GM19397 (cell line): ENCODE results near the gene ICAM2.

ENCODE experiments used
- ATAC-seq: cut with Tn5 transposase; IDR thresholded peaks from one replicate; pipeline ENCODE4 v1.9.1; 2021; ENCODE audit warnings: mild to moderate bottlenecking, moderate library complexity; ENCODE audit not compliant: unreplicated experiment

ICAM2 gene

DNA sequence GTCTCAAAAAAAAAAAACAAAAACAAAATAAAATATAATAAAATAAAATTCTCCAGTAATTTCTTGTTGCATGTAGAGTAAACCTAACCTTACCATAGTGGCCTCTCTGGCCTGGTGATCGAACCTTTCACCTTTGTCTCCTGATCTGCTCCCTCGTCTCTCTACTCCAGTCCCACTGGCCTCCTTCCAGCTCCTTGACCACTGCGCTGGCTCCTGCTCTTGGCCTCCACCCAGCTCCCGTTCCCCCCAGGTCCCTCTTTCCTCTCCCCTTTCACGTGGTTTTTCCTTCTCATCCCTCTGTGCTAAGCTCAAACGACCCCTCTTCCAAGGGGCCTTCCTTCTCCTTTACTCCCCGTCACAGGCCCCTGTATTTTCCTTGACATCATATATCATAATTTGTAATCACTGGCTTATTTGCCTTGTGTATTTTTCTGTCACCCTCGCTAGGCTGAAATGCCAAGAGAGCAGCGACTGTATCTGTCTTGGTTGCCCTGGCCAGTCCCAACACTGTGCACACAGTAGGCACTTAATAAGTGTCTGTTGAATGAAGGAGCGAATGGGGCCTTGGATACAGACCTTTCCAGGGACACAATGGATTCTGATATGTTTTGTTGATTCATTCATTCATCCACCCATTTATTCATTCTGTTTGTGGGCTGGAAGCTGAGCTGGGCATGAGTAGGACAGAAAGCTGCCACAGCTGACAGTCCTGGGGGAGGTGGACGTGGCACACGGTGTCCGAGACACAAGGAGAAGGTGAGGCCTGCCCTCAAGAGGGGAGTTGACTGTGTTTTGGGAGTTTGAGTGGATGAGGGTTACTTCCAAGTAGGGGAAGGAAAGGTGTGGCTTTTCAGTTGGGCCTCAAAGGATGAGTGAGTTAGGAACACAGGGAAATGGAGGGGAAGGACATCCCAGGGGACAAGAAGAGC lies 41.9 kb downstream of the ICAM2 start:
- no peak for ATAC-seq

DNA sequence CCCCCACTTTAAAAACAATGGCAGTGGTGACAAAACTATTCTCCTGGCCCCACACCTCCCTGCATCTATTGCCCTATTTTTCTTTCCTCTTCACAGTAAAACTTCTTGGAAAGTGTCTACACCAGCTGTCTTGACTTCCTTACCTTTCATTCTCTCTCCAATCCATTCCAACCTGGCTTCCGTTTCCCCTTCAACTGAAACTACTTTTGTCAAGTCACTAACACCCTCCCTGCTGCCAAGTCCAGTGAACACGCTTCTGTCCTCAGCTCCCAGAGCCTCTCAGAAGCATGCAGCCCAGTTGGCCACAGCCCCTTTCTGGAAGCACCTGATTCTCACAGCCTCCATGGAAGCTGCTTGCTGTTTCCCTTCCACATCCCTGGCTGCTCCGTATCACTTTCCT lies 43.7 kb downstream of the ICAM2 start:
- ATAC-seq = no peak

DNA sequence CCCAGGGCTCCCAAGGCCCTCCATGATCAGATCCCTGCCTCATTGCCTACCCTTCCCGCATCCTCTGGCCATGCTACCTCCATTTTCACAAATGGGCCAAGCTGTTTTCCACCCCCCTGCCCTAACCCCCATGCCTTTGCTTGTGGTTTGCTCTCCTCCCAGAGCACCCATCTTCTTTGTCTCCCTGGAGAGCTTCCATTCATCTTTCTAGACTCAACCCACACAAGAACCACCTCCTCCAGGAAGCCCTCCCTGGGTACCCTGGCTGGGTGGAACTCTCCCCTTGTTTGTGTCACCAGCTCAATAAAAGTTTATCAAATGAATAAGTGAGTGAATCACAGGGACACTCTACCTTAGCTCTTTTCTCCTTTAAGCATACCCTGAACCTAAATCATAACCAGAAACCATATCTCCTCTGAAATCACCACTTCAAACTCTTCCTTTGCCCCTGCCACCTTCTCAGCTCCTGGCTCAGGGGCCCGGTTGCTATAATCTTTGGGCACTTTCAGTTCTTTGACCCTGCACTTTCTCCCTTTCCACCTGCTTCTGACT lies 44.8 kb downstream of the ICAM2 start:
- ATAC-seq = no peak

DNA sequence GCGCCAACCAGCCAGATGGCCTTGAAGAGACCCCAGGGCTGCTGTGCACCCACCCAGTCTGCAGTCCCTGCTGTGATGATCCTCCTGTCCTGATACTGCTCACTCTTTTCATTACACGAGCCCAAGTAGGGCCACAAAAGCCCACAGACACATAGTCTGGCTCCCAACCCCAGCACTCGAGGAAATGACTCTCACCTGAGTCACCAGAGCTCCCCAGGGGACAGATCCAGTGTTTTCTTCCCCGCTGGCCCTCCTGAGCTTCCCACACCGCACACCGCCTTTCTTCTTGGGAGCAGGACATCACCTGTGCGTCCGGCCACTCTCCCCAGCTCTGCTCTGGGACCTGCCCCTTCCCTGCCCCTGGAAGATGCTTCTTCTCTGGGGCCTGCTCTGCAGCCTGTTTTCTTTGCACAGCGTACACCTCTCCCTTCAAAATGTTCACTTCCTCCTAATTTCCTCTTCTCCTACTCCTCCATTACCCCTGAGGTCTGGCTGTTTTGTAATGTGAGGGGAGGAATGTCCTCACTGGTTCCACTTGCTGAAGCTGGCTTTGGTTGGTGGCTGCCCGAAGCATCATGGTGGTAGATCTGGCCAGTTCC lies 45.7 kb downstream of the ICAM2 start:
- no peak for ATAC-seq

DNA sequence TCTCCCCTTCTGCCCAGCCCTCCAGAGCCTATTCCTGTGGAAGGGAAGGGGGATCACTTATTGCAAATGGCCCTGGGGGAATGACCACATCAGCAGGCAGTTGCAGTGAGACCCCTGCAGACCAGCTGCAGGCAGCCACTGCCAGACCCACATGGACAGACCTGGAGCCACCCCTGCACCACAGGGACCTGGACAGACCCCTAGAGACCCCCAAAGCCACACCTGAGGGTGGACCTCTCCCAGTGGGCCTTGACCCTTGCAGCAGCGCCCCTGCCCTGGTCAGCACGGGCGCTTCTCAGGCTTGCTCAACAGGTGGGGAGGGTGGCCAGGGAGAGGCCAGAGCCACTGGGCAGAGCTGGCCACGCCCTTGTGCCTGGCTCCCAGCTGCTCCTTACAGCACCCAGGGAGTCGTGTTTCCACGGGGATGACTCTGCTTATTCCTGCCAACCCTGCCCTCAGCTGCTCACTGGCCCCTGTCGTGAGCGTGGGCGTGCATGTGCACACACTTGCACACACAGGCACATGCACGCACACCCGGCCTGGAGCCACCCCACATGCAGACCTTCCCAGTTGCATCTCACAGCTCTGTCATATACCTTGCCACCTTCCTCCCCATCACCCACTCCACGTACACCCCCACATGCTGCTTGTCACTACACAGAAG lies 46.4 kb downstream of the ICAM2 start:
- no peak for ATAC-seq

DNA sequence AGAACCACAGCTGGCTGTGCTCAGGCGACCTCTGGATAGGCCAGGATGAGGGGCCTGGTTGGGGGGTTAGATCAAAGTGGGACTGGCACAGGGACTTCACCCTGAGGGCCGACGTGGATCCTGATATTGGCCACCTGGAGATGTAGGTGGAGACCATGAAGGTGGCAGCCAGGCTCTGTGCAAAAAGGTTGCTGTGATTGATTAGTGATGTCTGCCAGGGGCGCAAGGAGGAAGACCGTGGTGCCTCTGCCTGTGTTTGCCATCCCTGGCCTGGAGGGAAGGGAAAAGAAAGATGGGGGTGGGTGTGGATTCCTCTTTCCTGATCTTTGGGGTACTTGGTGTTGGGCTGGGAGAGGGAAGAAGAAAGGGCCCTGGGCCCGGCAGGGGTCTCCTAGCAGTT lies 47.2 kb downstream of the ICAM2 start:
- ATAC-seq = no peak

DNA sequence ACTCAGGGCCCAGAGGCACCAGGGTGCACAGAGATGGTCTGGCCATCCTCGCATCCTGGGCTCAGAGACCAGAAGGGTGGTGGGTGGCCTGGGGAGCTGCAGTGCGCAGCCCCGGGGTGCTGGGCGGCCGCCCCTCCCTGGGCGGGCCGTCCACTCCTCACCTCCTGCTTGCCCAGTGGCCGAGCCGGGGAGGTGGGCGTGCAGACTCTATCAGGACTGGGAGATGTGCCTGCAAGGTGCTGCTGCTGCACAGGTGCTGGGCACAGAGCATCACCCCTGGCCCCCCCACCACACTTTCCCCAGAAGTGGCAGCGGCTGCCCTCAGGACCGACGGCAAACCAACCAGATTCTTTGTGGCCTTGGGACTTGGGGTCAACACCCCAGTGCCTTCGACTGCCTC lies 47.6 kb downstream of the ICAM2 start, which contains the start of gene SCN4A:
Gene SCN4A, minus strand, starts transcription at position 123 of the 400 bp plus-strand sequence. Its CDS starts 77 bp downstream, at position 46.
- ATAC-seq = no peak

DNA sequence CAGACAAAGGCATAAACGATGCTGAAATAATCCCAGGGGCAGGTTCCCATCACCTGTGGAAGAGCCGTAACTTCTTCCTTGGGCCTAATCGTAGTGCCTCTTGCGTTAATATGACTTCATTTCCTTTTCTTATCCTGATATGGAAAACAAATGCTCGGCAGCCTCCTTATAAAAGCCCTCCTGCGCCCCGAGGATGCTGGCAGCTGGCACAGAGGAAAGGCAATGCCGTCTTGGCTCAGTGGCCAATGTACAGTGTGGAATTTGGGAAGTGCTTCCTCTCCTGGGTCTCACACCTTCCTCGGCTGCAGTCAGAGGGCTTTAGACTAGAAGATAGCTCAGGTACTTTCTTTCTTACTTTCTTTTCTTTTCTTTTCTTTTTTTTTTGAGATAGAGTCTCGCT lies 51.2 kb downstream of the ICAM2 start:
- ATAC-seq = no peak

DNA sequence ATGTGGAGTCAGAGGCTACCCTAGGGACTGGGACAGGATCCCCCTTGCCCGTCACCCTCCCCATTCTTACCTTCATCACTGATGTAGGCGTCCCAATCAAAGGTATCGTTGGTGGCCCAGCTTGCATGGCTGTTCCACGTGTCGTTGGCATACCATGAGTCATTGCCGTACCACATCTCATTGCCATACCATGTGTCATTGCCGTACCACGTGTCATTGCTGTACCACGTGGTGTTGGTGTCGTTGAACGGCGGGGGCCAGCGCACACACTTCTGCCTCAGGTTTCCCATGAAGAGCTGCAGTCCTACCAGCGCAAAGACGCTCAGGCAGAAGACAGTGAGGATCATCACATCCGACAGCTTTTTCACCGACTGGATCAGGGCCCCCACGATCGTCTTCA lies 52.5 kb downstream of the ICAM2 start:
- ATAC-seq = no peak

DNA sequence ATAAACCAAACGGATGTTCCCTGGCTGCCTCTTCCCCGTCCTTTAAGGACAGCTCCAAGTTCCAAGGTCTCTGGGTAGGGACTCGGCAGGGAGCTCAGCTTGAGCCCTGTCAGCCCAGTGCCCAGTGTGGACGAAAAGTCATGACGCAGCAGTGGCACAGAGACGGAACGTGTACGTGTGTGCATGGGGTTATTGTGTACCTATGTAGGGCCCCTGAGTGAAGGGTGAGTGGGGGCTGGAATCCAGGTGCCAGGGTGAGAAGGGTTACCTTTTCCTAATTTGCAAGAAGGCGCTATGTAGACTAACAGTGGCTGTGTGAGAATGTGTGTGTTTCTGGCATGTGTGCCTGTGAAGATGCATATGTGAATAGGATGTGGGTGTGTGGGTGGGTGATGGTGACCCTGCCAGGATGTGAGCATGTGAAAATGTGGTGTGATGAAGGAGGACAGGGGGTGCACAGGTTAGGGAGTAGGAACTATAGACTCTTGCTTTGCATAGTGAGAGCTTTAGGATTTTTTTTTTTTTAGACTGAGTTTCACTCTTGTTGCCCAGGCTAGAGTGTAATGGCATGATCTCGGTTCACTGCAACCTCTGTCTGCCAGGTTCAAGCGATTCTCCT lies 53.7 kb downstream of the ICAM2 start:
- ATAC-seq = no peak

DNA sequence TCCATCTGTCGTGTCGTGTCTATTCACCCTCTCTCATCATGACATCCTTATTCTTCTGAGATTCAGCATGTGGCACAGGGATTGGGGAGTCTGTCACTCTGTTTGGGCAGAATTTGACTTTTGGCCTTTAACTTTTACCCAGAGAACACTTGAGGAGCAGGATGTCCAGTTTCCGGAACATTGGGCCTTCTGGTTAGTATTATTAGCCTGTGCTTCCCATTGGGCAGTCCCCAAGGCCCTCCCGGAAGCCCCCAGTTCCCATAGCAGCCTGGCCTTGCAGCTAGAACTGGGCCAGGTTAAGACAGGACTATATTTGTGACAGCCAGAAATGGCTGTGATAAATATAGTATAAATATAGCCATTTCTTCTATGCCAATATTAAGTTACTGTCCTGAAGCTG lies 57.3 kb downstream of the ICAM2 start:
- no peak for ATAC-seq

DNA sequence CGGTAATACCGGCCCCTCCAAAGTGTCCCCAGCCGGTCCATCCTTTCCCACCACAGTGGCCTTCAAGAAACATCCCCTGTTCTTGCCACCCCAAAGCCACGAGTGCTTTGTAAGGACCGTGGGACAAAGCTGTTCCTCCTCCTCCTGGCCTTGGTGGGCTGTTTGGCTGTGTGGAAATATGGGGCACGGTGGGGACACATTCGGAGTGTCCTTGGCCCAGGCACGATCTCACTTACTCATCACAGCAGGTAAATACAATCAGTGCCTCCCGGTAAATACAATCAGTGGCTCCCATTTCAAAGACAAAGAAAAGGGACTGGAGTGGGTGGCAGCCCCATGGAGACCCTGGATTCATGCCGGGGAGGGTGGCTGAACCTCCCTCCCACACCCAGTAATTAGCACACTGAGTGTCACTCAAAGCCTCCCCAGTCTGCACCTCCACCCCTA lies 58.1 kb downstream of the ICAM2 start:
- no peak for ATAC-seq

DNA sequence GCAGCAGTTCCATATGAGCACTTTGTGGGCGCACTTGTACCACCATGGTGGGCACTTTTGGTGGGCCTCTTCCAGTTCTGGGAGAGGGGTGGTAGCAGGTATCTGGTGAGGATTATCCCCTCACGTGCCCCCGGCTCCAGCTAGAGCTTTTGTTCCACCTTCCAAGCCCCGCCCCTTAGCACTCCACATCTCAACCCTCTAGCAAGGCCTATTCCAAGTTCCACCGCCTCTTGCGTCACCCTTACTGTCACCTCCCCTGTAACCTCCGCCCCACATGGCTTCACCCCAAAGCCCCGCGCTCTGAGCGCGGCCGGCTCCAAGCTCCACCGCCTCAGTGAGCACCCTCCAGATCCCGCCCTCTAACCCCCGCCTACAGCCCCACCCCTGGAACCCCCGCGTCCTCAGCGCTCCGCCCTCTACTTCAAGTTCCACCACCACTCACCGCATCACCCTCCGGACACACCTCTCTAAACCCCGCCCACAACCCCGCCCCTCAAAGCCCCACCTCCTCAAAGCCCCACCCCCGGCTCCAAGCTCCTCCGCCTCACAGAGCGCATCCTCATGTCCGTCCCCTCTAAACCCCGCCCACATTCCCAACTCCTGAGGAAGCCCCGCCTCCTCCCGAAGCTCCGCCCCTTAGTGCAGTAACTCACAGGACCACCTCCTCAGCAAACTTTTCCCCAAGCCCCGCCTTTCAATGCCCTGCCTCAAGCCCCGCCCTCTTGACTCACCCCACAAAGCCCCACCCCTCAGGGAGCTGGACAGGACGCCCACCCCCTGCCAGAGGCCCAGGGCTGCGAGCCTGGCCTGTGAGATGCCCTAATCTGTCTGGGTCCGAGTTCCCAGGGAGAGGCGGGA lies 58.8 kb downstream of the ICAM2 start:
- ATAC-seq = no peak

DNA sequence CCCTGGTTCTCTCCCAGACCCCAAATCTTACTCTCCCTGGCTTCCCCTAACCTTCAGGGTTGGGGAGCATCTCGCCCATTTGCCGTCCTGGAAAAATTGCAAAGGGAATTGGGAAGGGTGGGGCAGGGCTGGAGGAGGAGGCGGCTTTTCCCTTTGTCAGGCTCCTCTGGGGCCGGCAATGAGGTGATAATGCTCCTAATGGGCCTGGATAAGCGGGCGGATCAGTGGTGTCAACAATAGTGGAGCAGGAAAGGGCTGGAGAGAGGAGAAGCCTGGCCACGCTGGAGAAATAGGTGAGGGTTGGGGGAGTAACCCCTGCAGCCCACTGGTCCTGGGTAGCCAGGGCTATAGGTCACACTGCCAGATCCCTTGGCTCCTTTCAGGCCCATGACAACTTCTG lies 60.0 kb downstream of the ICAM2 start:
- no peak for ATAC-seq

DNA sequence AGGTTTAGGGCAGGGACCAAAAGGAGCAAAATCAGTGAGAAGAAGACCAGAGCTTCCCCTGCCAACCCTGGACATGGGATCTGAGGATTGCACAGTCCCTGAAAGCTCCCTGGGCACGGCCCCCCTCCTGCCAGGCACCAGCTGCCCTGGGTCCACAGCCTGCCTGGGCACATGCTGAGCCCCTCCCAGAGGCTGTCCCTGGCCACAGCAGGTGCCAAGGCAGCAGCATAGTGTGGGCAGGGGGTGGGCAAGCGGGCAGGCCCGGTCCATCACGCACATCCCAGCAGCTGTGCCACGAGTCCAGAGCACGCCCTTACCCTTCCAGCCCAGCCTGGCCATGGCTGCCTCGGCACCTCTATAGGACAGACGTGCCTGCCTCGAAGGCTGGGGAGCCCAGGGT lies 60.4 kb downstream of the ICAM2 start:
- ATAC-seq = no peak

DNA sequence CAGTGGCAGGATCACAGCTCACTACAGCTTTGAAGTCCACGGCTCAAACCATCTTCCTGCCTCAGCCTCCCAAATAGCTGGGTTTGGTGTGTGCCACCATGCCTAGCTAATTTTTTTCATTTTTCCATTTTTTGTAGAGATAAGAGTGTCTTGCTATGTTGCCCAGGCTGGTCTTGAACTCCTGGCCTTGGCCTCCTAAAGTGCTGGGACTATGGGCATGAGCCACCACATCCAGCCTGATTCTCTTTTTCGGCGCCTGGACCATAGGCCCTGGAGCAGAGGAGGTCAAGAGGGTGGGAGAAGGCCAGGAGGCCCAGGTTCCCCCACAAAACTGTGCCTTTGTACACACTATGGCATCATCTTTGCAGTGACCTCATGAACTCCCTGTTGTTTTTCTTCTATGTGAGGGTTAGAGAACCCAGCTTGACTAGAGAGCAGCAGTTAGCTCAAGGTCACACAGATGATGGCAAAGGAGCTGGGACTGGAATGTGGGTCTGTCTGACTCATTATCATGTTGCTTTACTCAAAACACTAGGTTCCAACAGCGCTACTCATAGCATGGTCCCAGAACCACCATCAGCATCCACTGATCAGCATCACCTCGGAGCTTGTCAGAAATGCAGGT lies 64.0 kb downstream of the ICAM2 start:
- no peak for ATAC-seq

DNA sequence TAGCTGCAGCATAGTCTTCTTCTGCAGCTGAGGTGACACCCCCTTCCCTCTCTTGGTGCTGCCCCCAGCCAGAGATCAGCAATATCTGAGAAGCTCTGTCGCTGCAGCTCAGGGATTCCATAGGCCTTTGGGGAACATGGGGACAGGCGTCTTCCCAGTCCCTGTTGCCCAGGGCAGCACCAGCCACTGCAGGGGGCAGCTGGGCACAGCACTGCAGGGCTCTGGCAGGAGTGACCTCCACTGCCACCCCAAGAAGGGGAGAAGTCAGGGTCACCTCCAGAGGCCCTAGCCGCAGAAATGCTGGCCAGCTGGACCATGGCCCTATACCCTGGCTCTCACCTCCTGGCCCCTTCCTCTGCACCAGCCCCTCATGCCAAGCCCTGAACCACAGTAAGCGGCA lies 64.6 kb downstream of the ICAM2 start:
- no peak for ATAC-seq

DNA sequence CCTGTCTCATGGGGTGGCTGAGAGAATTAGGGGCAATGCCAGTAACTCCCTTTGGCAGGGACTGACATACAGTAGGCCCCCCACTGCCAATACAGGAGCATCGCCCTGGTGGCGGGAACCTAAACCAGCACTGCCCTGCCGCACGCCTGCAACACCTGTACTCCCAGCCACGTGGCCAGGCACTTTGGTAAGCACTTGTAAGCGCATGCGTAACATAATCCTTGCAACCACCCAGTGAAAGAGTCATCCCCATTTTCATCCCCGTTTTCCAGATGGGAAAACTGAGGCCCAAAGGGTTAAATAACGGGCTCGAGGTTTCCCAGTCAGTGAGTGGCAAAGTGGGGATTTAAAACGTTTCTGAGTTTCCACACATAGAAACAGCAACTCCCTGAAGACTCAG lies 65.2 kb downstream of the ICAM2 start:
- ATAC-seq = no peak

DNA sequence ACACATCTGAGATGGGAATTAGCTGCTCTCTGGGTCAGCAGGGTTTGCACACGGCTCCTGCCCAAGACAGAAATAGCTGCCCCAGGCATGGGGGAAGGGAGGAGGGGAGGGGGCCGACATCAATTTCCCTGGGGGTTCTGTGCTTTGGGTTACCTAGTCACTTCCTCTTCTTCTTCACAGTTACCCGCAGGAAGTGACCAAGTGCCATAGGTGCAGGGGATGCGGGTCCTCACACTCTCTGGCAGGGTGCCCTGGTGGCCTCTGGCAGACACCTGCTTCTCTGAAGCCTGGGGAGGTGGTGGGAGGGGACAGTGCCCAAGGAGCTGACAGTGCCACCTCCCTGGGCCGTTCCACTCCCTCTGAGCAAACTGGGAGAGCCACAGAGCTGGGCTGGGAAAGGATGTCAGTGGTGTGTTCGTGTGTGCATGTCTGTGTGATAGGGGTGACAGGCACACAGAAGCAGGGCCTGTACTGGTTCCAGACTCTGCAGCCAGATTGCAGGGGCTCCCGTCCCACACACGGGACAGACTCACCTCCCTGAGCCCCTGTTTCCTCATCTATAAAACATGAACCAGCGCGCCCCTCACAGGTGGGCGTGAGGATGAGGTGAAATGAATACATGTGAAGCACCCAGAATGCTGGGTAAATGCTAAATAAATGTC lies 65.9 kb downstream of the ICAM2 start:
- peak; percentile 60 for ATAC-seq
